ENCODE results near the gene IL26. TPM values are rescaled to one million over a fixed set of nuclear protein-coding genes. Genes with fewer than 3 reads are reported as not detected.

Gene IL26
- total RNA-seq, 1 donor from 2014 or later = not detected

DNA sequence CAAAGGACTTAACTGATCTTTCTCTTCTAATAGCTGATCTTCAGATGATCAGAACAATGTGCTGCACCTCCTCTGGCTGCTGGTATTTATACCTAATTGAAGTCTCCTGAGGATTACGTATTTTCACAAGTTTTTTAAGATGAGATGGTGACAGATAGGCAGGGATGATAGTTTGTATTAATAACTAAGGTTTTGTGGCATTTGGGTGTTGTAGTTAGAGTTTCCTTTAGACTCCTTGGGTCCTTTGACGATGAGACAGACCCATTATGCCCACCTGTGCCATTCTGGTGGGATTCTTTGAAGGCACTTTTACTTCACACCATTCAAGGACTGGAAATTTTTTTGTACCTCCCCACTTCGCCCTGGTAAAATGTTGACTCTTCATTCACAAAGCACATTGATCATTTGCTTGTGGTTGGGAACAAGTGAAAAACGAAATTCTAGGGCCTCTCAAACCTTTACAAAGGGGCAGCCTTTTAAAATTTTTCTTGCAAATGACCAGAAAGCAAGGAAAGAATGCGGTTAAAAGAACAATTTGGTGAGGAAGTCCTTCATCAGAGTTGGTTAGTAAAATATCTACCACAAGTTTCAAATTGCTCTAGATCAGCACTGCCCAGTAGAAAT lies 65.8 kb downstream of the IL26 start, which contains the start of gene IFNG:
IFNG (minus strand) TSS at position 60 of the 624 bp plus-strand sequence. CDS start 125 bp downstream, outside the sequence.
- Histone ChIP-seq H3K27ac (no peak within 1 kb of the TSS), H3K36me3 (no peaks in the 10 kb centered on the region), H3K27me3 (no peaks in the 10 kb centered on the region), H3K9me3 (no peaks in the 10 kb centered on the region), H3K4me3 (no peak within 1 kb of the TSS), H3K4me1 (no peaks in the 10 kb centered on the region)
- DNase-seq (ENCODE audit: extremely low spot score in 2 of 2) = no peak
- intact Hi-C loops (cut with DNase I) = no loop called here
- TF ChIP-seq, protein P1, sequence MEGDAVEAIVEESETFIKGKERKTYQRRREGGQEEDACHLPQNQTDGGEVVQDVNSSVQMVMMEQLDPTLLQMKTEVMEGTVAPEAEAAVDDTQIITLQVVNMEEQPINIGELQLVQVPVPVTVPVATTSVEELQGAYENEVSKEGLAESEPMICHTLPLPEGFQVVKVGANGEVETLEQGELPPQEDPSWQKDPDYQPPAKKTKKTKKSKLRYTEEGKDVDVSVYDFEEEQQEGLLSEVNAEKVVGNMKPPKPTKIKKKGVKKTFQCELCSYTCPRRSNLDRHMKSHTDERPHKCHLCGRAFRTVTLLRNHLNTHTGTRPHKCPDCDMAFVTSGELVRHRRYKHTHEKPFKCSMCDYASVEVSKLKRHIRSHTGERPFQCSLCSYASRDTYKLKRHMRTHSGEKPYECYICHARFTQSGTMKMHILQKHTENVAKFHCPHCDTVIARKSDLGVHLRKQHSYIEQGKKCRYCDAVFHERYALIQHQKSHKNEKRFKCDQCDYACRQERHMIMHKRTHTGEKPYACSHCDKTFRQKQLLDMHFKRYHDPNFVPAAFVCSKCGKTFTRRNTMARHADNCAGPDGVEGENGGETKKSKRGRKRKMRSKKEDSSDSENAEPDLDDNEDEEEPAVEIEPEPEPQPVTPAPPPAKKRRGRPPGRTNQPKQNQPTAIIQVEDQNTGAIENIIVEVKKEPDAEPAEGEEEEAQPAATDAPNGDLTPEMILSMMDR (IDR thresholded peaks at IDR 0.05) = no peak
- TF ChIP-seq POLR2AphosphoS5 (IDR thresholded peaks at IDR 0.05; ENCODE audit: insufficient read depth in 1 of 2, low read depth in 1 of 2) (no peak), POLR2A (IDR thresholded peaks at IDR 0.05) (no peak)

DNA sequence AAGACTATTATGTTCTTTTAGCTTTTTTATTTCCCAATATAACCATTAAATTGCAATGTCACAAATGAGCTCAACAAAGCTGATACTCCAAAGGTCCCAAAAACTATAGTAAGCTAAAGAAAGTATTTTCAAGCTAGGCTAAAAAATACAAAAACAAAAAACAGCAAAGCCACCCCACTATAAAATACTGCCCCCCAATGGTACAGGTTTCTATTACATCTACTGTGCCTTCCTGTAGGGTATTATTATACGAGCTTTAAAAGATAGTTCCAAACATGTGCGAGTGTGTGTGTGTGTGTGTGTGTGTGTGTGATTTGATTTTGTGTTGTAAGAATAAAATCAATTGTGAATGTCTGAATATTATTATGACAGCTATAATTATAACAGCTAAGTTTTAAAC lies 67.2 kb downstream of the IL26 start:
- Histone ChIP-seq H3K4me1 (no peaks in the 10 kb centered on the region), H3K36me3 (no peaks in the 10 kb centered on the region), H3K9me3 (no peaks in the 10 kb centered on the region), H3K4me3 (no peak overlapping the region), H3K27ac (no peak overlapping the region), H3K27me3 (no peaks in the 10 kb centered on the region)
- TF ChIP-seq, protein P1 (IDR thresholded peaks at IDR 0.05) = peak in 1 of 3 experiments; percentile 31
- TF ChIP-seq POLR2A (IDR thresholded peaks at IDR 0.05) = no peak
- no peak for DNase-seq (ENCODE audit: extremely low spot score in 2 of 2)
- intact Hi-C loops (cut with DNase I) = no loop called here

DNA sequence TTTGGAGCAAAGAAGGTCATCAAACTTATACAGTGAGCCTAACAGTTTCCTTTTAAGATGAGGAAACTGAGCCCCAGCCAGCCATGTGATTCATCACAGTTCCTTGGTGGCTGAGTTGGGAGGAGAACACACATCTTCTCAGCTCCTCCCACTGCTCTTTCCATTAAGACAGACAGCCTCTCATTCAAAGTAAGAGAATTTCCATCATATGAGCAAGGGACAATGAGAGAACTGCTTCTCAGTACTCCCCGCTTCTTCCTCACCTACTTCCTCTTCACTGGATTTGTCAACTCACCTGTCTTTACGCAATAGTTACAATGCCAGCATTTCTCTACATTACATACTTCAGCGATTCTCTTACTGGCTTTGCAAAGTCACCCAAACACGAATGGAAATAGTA lies 68.2 kb downstream of the IL26 start:
- Histone ChIP-seq H3K9me3 (no peaks in the 10 kb centered on the region), H3K36me3 (no peaks in the 10 kb centered on the region), H3K4me3 (no peak overlapping the region), H3K27ac (no peak overlapping the region), H3K4me1 (no peaks in the 10 kb centered on the region), H3K27me3 (no peaks in the 10 kb centered on the region)
- TF ChIP-seq, protein P1 (IDR thresholded peaks at IDR 0.05) = no peak
- TF ChIP-seq POLR2A (IDR thresholded peaks at IDR 0.05) (no peak), POLR2AphosphoS5 (IDR thresholded peaks at IDR 0.05; ENCODE audit: insufficient read depth in 1 of 2, low read depth in 1 of 2) (no peak)
- no peak for DNase-seq (ENCODE audit: extremely low spot score in 2 of 2)
- intact Hi-C loops (cut with DNase I) = no loop called here

DNA sequence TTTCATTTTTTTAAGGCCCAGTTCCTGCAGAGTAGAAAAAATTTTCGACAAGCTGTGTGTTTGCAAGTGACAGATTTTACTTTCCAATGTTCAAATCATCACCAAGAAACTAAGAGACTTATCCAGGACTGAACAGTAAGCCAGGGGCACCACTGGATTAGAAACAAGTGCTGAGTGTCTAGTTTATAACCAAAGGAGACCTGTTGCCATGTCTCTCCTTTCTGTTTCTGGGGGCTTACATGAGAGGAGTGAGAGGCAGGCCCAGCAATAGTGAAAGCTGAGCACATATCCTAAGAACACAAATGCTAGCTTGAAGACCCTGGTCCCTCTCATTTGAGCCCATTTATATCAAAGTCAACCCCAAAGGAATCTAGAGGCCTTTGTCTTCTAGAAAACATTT lies 69.0 kb downstream of the IL26 start:
- intact Hi-C loops (cut with DNase I) = no loop called here

DNA sequence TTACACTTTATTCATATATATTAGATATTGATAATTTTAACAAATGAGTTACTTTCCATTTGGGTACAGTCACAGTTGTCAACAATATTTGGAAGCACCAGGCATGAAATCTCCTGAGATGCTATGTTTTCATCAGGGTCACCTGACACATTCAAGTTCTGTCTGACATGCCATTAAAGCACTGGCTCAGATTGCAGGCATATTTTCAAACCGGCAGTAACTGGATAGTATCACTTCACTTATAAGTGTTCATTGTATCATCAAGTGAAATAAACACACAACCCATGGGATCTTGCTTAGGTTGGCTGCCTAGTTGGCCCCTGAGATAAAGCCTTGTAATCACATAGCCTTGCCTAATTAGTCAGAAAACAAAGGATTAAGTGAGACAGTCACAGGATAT lies 70.8 kb downstream of the IL26 start:
- Histone ChIP-seq H3K4me3 (no peak overlapping the region), H3K27ac (no peak overlapping the region), H3K9me3 (no peaks in the 10 kb centered on the region), H3K4me1 (no peaks in the 10 kb centered on the region), H3K27me3 (no peaks in the 10 kb centered on the region), H3K36me3 (no peaks in the 10 kb centered on the region)
- intact Hi-C loops (cut with DNase I) = no loop called here
- no peak for DNase-seq (ENCODE audit: extremely low spot score in 2 of 2)
- TF ChIP-seq POLR2AphosphoS5 (IDR thresholded peaks at IDR 0.05; ENCODE audit: insufficient read depth in 1 of 2, low read depth in 1 of 2) = no peak
- TF ChIP-seq, protein P1 (IDR thresholded peaks at IDR 0.05) = no peak
- no peak for TF ChIP-seq POLR2A (IDR thresholded peaks at IDR 0.05)

More for the DNA sequence above, 69.0 kb downstream of the IL26 start:
- H3K4me1 ChIP-seq = no peaks in the 10 kb centered on the region
- no peak for TF ChIP-seq POLR2AphosphoS5 (IDR thresholded peaks at IDR 0.05; ENCODE audit: insufficient read depth in 1 of 2, low read depth in 1 of 2)
- TF ChIP-seq, protein P1 (IDR thresholded peaks at IDR 0.05) = no peak
- TF ChIP-seq POLR2A (IDR thresholded peaks at IDR 0.05) = no peak
- no peaks in the 10 kb centered on the region for H3K27me3 ChIP-seq
- H3K27ac ChIP-seq = no peak overlapping the region
- no peaks in the 10 kb centered on the region for H3K9me3 ChIP-seq
- no peaks in the 10 kb centered on the region for H3K36me3 ChIP-seq
- no peak for DNase-seq (ENCODE audit: extremely low spot score in 2 of 2)
- no peak overlapping the region for H3K4me3 ChIP-seq

Measured in vagina (tissue), 2 donors.